Measurements from ENCODE around the gene MARK2.

The MARK2 gene

DNA sequence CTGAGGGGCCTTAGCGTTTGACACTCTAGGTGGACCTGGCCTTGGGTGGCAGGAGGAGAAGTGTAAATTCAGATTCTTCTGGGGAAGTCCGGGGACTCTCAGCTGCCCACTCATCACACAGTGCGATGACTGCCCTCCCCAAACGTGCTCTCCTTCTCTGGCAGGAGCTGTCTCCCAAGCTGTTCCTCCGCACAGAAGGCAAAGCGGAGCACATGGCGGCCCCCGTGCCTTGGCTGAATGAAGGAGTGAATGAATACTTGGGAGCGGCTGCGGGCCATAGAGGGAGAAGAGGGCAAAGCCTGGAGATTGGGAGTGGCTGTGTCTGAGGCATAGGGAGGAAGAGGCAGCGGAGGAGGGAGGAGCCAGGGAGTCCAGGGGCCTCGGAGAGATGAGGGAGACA lies 93.0 kb downstream of the MARK2 start:
- no peaks in the 10 kb centered on the region for H3K36me3 ChIP-seq (ENCODE audit: control insufficient read depth, low read length)
- no peak overlapping the region for H3K4me3 ChIP-seq (ENCODE audit: low read length)
- no peak overlapping the region for H3K4me2 ChIP-seq (ENCODE audit: low read length)
- peaks cover 8% of the 10 kb centered on the region; the same call in 1 of the 2 replicates for H3K27me3 ChIP-seq (ENCODE audit: control insufficient read depth, low read length)
- no peak overlapping the region for H3K27ac ChIP-seq (ENCODE audit: low read depth, low read length)
- no peaks in the 10 kb centered on the region for H4K20me1 ChIP-seq (ENCODE audit: control insufficient read depth, insufficient read depth, low read depth, low read length)
- H3F3A ChIP-seq (ENCODE audit: control insufficient read depth, insufficient read depth) = no peaks in the 10 kb centered on the region
- no peaks in the 10 kb centered on the region for H3K9me3 ChIP-seq (ENCODE audit: control insufficient read depth, insufficient read depth, low read length)
- no peaks in the 10 kb centered on the region; the same call in 1 of the 2 replicates for H3K4me1 ChIP-seq (ENCODE audit: control insufficient read depth, low read length)
- no peaks in the 10 kb centered on the region for H3K9me2 ChIP-seq (replicated peaks; ENCODE audit: control insufficient read depth, low read length)
- TF ChIP-seq EZH2phosphoT487 (IDR thresholded peaks at IDR 0.05; ENCODE audit: borderline replicate concordance, low read length) = no peak
- no peak for TF ChIP-seq CTCF (IDR thresholded peaks at IDR 0.05; ENCODE audit: low read depth, low read length, poor library complexity, severe bottlenecking)
- no peaks in the 10 kb centered on the region for H3K79me2 ChIP-seq (ENCODE audit: control insufficient read depth, low read length)

DNA sequence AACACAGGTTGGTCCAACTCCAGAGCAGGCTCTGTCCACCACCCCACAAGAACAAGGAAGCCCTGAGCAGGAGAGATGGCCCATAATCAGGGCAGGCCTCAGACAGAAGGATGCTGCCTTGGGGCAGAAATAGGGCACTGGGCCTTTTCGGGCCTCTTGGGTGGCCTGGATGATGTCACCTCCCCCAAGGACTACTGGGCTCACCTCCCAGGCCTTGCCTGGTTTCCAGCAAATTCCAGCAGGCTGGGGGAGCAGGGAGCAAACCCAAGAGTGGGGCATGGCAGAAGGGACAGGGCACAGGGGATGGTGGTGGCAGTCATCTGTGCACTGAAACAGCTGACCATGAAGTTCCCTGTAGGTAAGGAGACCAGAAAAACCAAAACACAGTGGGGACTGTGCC lies 94.5 kb downstream of the MARK2 start:
- Histone ChIP-seq H3K79me2 (ENCODE audit: control insufficient read depth, low read length) (no peaks in the 10 kb centered on the region), H3K9me3 (ENCODE audit: control insufficient read depth, insufficient read depth, low read length) (no peaks in the 10 kb centered on the region), H3K27me3 (ENCODE audit: control insufficient read depth, low read length) (peaks cover 5% of the 10 kb centered on the region; the same call in 1 of the 2 replicates), H3K27ac (ENCODE audit: low read depth, low read length) (no peak overlapping the region), H3K4me1 (ENCODE audit: control insufficient read depth, low read length) (peaks cover 10% of the 10 kb centered on the region), H3K4me3 (ENCODE audit: low read length) (no peak overlapping the region), H4K20me1 (ENCODE audit: control insufficient read depth, insufficient read depth, low read depth, low read length) (no peaks in the 10 kb centered on the region), H3K36me3 (ENCODE audit: control insufficient read depth, low read length) (no peaks in the 10 kb centered on the region), H3F3A (ENCODE audit: control insufficient read depth, insufficient read depth) (no peaks in the 10 kb centered on the region), H3K4me2 (ENCODE audit: low read length) (no peak overlapping the region), H3K9me2 (replicated peaks; ENCODE audit: control insufficient read depth, low read length) (no peaks in the 10 kb centered on the region)
- TF ChIP-seq EZH2phosphoT487 (IDR thresholded peaks at IDR 0.05; ENCODE audit: borderline replicate concordance, low read length) (no peak), CTCF (IDR thresholded peaks at IDR 0.05; ENCODE audit: low read depth, low read length, poor library complexity, severe bottlenecking) (no peak)

GRCh38 chr11:63937713-63938478 lies 99.0 kb downstream of the MARK2 start:
- peaks cover 28% of the 10 kb centered on the region for H3K4me1 ChIP-seq (ENCODE audit: control insufficient read depth, low read length)
- no peaks in the 10 kb centered on the region for H3K9me3 ChIP-seq (ENCODE audit: control insufficient read depth, insufficient read depth, low read length)
- peak overlapping the region; percentile 80 for H3K27ac ChIP-seq (ENCODE audit: low read depth, low read length)
- H3K27me3 ChIP-seq (ENCODE audit: control insufficient read depth, low read length) = no peaks in the 10 kb centered on the region
- no peaks in the 10 kb centered on the region for H4K20me1 ChIP-seq (ENCODE audit: control insufficient read depth, insufficient read depth, low read depth, low read length)
- TF ChIP-seq EZH2phosphoT487 (IDR thresholded peaks at IDR 0.05; ENCODE audit: borderline replicate concordance, low read length) (no peak), CTCF (IDR thresholded peaks at IDR 0.05; ENCODE audit: low read depth, low read length, poor library complexity, severe bottlenecking) (peak; percentile 44)
- H3F3A ChIP-seq (ENCODE audit: control insufficient read depth, insufficient read depth) = peaks cover 5% of the 10 kb centered on the region; the same call in 1 of the 2 replicates
- peak overlapping the region; percentile 90 for H3K4me3 ChIP-seq (ENCODE audit: low read length)
- H3K4me2 ChIP-seq (ENCODE audit: low read length) = peak overlapping the region; percentile 99
- no peaks in the 10 kb centered on the region for H3K9me2 ChIP-seq (replicated peaks; ENCODE audit: control insufficient read depth, low read length)
- peaks cover 23% of the 10 kb centered on the region for H3K36me3 ChIP-seq (ENCODE audit: control insufficient read depth, low read length)
- H3K79me2 ChIP-seq (ENCODE audit: control insufficient read depth, low read length) = peaks cover 41% of the 10 kb centered on the region

Data from DOHH2 (cell line).